A673 (cell line): ENCODE measurements around the gene IQGAP1.

Experiments used
- CTCF ChIP-seq: fragments of 300-800, 200-600 bp; sonication (generic); conservative IDR thresholded peaks from 2 replicates; pipeline ENCODE4 v1.5.1; 2017; ENCODE audit warnings: low read depth, mild to moderate bottlenecking, antibody characterized with exemption, low read length, moderate library complexity, mixed read lengths
- EZH2 ChIP-seq: fragments of 200-600 bp; sonication (generic); IDR thresholded peaks from 2 replicates; pipeline ENCODE4 v1.6.1; 2017; ENCODE audit warnings: borderline replicate concordance, low read depth, mild to moderate bottlenecking, mixed read lengths, antibody characterized with exemption, low read length; ENCODE audit not compliant: poor library complexity, severe bottlenecking

DNA sequence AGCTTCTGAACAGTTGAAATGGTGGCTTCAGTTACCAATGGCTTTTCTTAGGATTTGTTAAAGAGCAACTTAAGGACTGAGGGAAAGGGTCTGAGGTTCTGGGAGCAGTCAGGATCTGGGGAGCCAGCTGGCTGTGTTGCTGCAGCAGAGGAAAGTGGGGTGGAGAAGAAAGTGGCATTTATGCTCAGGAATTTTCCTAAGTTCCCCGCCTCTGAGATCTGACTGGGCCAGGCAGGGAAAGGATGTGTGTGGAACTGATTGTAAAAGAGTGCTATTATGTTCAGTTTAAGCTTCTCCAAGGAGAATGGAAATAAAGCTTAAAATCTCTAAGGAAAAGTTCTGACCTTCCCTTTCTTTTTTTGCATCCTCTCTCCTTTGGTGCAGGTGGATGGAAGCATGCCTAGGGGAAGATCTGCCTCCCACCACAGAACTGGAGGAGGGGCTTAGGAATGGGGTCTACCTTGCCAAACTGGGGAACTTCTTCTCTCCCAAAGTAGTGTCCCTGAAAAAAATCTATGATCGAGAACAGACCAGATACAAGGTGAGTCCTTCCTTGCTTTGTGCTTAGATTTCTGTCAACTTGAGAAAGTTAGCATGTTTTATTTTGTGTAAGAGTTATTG is 37.8 kb downstream of the IQGAP1 start:
- no peak for TF ChIP-seq CTCF
- TF ChIP-seq EZH2 = no peak
